OCI-LY7 (cell line): ENCODE results near the gene SLC38A5. TPM values are rescaled to one million over a fixed set of nuclear protein-coding genes. Genes with fewer than 3 reads are reported as not detected.
A peak's percentile ranks its signal among the peaks of the same experiment; 100 is the strongest.
"Not testable (repeated sequence)": the region's sequence is repeated elsewhere in the genome, so short reads cannot be mapped to it uniquely, and the experiment has no call there.

Source experiments
- Bru-seq: library from RNA; stranded (reverse); fragments of 400-500 nt; gene quantifications from one replicate; lab custom pipeline; 2021; lab: Mats Ljungman, UMichigan
- BruChase-seq, 2 experiments: library from RNA; stranded (reverse); fragments of 400-500 nt; gene quantifications; one replicate each; lab custom pipeline; 2021; lab: Mats Ljungman, UMichigan
- BruUV-seq: library from RNA; stranded (reverse); fragments of 400-500 nt; replicated peaks from 2 replicates; lab custom pipeline; 2021; lab: Mats Ljungman, UMichigan
- CTCF ChIA-PET: fragments of 300-600 bp; sonication (Branson Sonifier 250); formaldehyde crosslinking; loops from one replicate; lab custom pipeline; 2022; ENCODE audit warnings: antibody characterized with exemption; ENCODE audit not compliant: unreplicated experiment; lab: Charles Lee
- POLR2A ChIA-PET: fragments of 300-600 bp; sonication (Branson Sonifier 250); formaldehyde crosslinking; loops from one replicate; lab custom pipeline; 2022; ENCODE audit warnings: antibody characterized with exemption; lab: Charles Lee
- DNase-seq: peaks from one replicate; pipeline ENCODE4 v3.0.0-alpha.2; 2015; ENCODE audit warnings: low spot score
- H2AFZ ChIP-seq: fragments of 200-600 bp; sonication (generic), shearing (Covaris generic); 2 replicates; pipeline ENCODE4 v1.6.1; 2014; ENCODE audit warnings: mild to moderate bottlenecking, antibody characterized with exemption, low read length, moderate library complexity
- H3K27ac ChIP-seq: fragments of 200-600 bp; sonication (generic); 2 replicates; pipeline ENCODE4 v1.5.1; 2014; ENCODE audit warnings: mixed run types, low read depth, mild to moderate bottlenecking, moderate library complexity, low read length, inconsistent platforms; ENCODE audit not compliant: poor library complexity, severe bottlenecking
- H3K36me3 ChIP-seq: fragments of 200-600 bp; sonication (generic); 2 replicates; pipeline ENCODE4 v1.6.1; 2014; ENCODE audit warnings: mild to moderate bottlenecking, antibody characterized with exemption, low read length, moderate library complexity, mixed read lengths; ENCODE audit not compliant: insufficient read depth
- H3K4me1 ChIP-seq: fragments of 200-600 bp; sonication (generic); 2 replicates; pipeline ENCODE4 v1.5.1; 2014; ENCODE audit warnings: mild to moderate bottlenecking, low read length; ENCODE audit not compliant: insufficient read depth, poor library complexity, severe bottlenecking
- H3K4me2 ChIP-seq: fragments of 200-600 bp; sonication (generic); 2 replicates; pipeline ENCODE4 v1.6.1; 2014; ENCODE audit warnings: mild to moderate bottlenecking, low read length
- H3K4me3 ChIP-seq: fragments of 200-600 bp; sonication (generic); 2 replicates; pipeline ENCODE4 v1.5.1; 2014; ENCODE audit warnings: mild to moderate bottlenecking, low read depth, low read length; ENCODE audit not compliant: poor library complexity, severe bottlenecking
- H3K79me2 ChIP-seq: fragments of 200-600 bp; sonication (generic); 2 replicates; pipeline ENCODE4 v1.6.1; 2016; ENCODE audit warnings: low read depth, mild to moderate bottlenecking, low read length, moderate library complexity, mixed read lengths; ENCODE audit not compliant: insufficient read depth
- H3K9me2 ChIP-seq: fragments of 200-600 bp; sonication (generic); 2 replicates; pipeline ENCODE4 v1.6.1; 2016; ENCODE audit warnings: mild to moderate bottlenecking, low read length, mixed read lengths; ENCODE audit not compliant: insufficient read depth
- H3K9me3 ChIP-seq: fragments of 200-600 bp; sonication (generic); 2 replicates; pipeline ENCODE4 v1.6.1; 2014; ENCODE audit warnings: mild to moderate bottlenecking, mixed run types, low read length, mixed read lengths
- H4K20me1 ChIP-seq: fragments of 200-600 bp; sonication (generic); 2 replicates; pipeline ENCODE4 v1.6.1; 2014; ENCODE audit warnings: mild to moderate bottlenecking, antibody characterized with exemption, low read length, moderate library complexity, mixed read lengths; ENCODE audit not compliant: insufficient read depth
- EZH2phosphoT487 ChIP-seq: fragments of 200-600 bp; sonication (generic); IDR thresholded peaks from 2 replicates; pipeline ENCODE4 v1.6.1; 2018; ENCODE audit warnings: low read depth, borderline replicate concordance, mild to moderate bottlenecking, mixed run types, antibody characterized with exemption, low read length, moderate library complexity, mixed read lengths
- intact Hi-C: fragments of 100-400 bp; cut with micrococcal nuclease; formaldehyde crosslinking; loops from one replicate; pipeline ENCODE4 v1.10.0; 2022; ENCODE audit not compliant: unreplicated experiment
- long read RNA-seq: library from polyadenylated mRNA; stranded (forward); transcript quantifications from one replicate; pipeline ENCODE4 v2.0.0, GENCODE V29; 2022
- total RNA-seq, 2 experiments: library from RNA; depleted of rRNA in 1 of 2; stranded (reverse); fragments of >200 nt in 1 of 2; shearing (Covaris generic) in 1 of 2; gene quantifications; 2 replicates each; pipeline ENCODE4 v1.2.3, GENCODE V29; 2014 to 2022
- TF ChIP-seq, protein P1 (sequence below): fragments of 200-600 bp; sonication (generic); conservative IDR thresholded peaks from 2 replicates; pipeline ENCODE4 v1.5.1; 2014; ENCODE audit warnings: mild to moderate bottlenecking, antibody characterized with exemption, low read length, moderate library complexity, mixed read lengths

Gene SLC38A5
- total RNA-seq (2014; rRNA removed; shearing (Covaris generic)), result 38.6 and 42.2 TPM in 2 replicates
- total RNA-seq (2022), result 39.9 and 45.6 TPM in 2 replicates
- Bru-seq, nascent RNA, result percentile 63 among the genes with signal in this experiment
- BruChase-seq, experiment 1, labeled RNA remaining after a 6-hour chase, result percentile 77 among the genes with signal in this experiment
- BruChase-seq, experiment 2, labeled RNA remaining after a 2-hour chase, result percentile 73 among the genes with signal in this experiment
- long read RNA-seq, transcript SLC38A5-210 (16 exons, 2,659 nt), result major isoform, 16 of 37 reads
- long read RNA-seq, partial matches to known transcripts, result 2 of 37 reads
- long read RNA-seq, other reads (novel, unspliced or antisense), result 17 of 37 reads

DNA sequence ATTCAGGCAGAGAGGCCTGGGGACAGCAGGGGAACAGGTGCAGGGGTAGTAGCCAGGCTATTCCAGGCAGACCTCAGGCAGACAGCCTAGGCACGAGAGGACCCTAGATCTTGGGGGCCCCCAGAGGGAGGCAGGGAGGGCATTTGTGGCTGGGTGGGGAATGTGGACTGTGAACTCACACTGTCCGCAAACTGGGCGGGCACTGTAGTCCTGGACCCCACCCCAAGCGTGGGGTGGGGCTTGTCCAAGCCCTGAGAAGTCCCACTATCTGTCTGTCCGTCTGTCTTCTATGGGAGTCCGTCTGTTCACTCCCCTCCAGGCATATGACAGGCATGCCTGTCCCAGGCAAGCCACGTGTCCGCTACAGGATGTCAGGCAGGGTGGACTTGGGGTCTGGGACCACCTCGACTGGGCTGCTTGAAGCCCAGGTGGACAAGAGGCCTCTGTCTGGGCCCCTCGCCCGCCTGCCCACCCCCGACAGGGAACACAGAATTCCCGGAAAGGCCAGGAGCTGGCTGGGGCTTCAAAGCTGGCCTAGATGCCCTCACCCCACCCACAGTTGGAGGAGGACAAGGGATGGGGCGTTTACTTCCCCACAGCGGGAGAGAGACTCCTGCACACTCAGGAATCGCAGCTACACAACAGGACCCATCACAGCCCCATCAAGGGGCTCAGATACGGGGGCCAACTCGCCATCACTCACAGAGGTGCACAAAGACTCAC lies at the start of gene SLC38A5:
SLC38A5 (minus strand) TSS at position 151 of the 723 bp plus-strand sequence. CDS start 2,336 bp downstream, outside the sequence.
- Histone ChIP-seq H3K4me1 (peaks cover 24% of the 10 kb centered on the region), H3K9me2 (no peaks in the 10 kb centered on the region), H3K79me2 (peaks cover 24% of the 10 kb centered on the region), H2AFZ (peak within 1 kb of the TSS; percentile 92), H3K27ac (peak within 1 kb of the TSS; percentile 64), H3K4me2 (peak within 1 kb of the TSS; percentile 88), H3K9me3 (no peaks in the 10 kb centered on the region), H3K4me3 (peak within 1 kb of the TSS; percentile 94), H3K36me3 (peaks cover 20% of the 10 kb centered on the region), H4K20me1 (no peaks in the 10 kb centered on the region)
- CTCF ChIA-PET, result no interaction called here
- TF ChIP-seq EZH2phosphoT487, result no peak
- TF ChIP-seq, protein P1, sequence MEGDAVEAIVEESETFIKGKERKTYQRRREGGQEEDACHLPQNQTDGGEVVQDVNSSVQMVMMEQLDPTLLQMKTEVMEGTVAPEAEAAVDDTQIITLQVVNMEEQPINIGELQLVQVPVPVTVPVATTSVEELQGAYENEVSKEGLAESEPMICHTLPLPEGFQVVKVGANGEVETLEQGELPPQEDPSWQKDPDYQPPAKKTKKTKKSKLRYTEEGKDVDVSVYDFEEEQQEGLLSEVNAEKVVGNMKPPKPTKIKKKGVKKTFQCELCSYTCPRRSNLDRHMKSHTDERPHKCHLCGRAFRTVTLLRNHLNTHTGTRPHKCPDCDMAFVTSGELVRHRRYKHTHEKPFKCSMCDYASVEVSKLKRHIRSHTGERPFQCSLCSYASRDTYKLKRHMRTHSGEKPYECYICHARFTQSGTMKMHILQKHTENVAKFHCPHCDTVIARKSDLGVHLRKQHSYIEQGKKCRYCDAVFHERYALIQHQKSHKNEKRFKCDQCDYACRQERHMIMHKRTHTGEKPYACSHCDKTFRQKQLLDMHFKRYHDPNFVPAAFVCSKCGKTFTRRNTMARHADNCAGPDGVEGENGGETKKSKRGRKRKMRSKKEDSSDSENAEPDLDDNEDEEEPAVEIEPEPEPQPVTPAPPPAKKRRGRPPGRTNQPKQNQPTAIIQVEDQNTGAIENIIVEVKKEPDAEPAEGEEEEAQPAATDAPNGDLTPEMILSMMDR, result no peak
- no TSS peak for BruUV-seq
- POLR2A ChIA-PET, result interaction anchor here (0.7 kb wide), 1 partner anchor 101 kb away, joined by 3 read pairs; no protein-coding TSS in a partner anchor
- intact Hi-C loops, result no loop called here
- DNase-seq, result no peak

DNA sequence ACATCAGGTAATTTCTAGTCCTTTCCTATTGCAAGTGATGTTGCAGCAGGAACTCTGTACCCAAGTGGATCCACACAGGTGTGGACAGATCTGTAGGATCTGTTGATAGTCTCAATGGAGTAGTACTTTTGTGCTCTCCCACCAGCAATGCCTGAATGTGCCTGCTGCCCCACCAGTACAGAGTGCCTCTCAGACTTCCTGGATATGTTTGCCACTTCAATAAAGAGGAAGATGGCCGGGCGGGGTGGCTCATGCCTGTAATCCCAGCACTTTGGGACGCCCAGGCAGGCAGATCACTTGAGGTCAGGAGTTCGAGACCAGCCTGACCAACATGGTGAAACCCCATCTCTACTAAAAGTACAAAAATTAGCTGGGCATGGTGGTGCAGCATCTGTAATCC lies 49.4 kb upstream of the SLC38A5 start:
- peak; percentile 12 for DNase-seq
- POLR2A ChIA-PET, H3K9me2 ChIP-seq, BruUV-seq, H3K4me3 ChIP-seq, H3K36me3 ChIP-seq, CTCF ChIA-PET, H3K4me2 ChIP-seq, intact Hi-C loops, H3K9me3 ChIP-seq, H4K20me1 ChIP-seq, H2AFZ ChIP-seq: not testable (repeated sequence)
- peaks cover 51% of the 10 kb centered on the region for H3K4me1 ChIP-seq
- H3K79me2 ChIP-seq, result peaks cover 23% of the 10 kb centered on the region
- H3K27ac ChIP-seq, result peak overlapping the region; percentile 28

DNA sequence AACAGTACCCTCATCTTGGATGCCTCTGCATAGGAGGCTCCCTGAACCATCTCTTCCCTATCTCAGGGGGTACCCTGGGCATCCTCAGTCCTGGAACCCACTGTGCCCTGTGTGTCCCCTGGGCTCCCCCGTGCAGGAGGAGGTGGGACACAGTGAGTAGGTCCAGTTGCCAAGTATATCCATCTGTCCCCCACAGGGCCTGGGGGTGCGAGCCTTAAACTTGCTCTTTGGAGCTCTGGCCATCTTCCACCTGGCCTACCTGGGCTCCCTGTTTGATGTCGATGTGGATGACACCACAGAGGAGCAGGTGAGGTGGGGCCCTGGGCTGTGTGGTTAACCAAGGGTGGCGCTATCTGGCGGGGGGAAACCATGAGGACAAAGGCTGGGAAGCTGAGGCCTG lies 46.9 kb upstream of the SLC38A5 start:
- ChIA-PET CTCF (no interaction called here), POLR2A (interaction anchor here (0.7 kb wide), 1 partner anchor 163 kb away, joined by 3 read pairs; no protein-coding TSS in a partner anchor)
- Histone ChIP-seq H3K9me3 (no peaks in the 10 kb centered on the region), H3K79me2 (peaks cover 2% of the 10 kb centered on the region), H3K4me3 (no peak overlapping the region), H3K4me1 (peaks cover 37% of the 10 kb centered on the region), H3K27ac (no peak overlapping the region), H4K20me1 (no peaks in the 10 kb centered on the region), H2AFZ (no peak overlapping the region), H3K36me3 (no peaks in the 10 kb centered on the region), H3K4me2 (no peak overlapping the region), H3K9me2 (no peaks in the 10 kb centered on the region)
- no TSS peak for BruUV-seq
- DNase-seq, result no peak
- intact Hi-C loops, result no loop called here
- TF ChIP-seq, protein P1, result no peak
- TF ChIP-seq EZH2phosphoT487, result no peak
